Testis (tissue), 3 donors: ENCODE measurements around the gene EPHA6. TPM values are rescaled to one million over a fixed set of nuclear protein-coding genes. Genes with fewer than 3 reads are reported as not detected.
A peak's percentile ranks its signal among the peaks of the same experiment; 100 is the strongest.

Experiments used
- DNase-seq: peaks from one replicate; pipeline ENCODE4 v3.0.0-alpha.2; 2019
- H3K27ac ChIP-seq, 2 donors: fragments of 200-600 bp; sonication (generic); one replicate each; pipeline ENCODE4 v1.5.1; 2019
- H3K27me3 ChIP-seq: fragments of 200-600 bp; sonication (generic); one replicate; pipeline ENCODE4 v1.5.1; 2019
- H3K36me3 ChIP-seq: fragments of 200-600 bp; sonication (generic); one replicate; pipeline ENCODE4 v1.5.1; 2017; ENCODE audit warnings: low read depth; ENCODE audit errors: missing control alignments
- H3K4me1 ChIP-seq: fragments of 200-600 bp; sonication (generic); one replicate; pipeline ENCODE4 v1.5.1; 2019
- H3K4me3 ChIP-seq, 2 donors: fragments of 200-600 bp; sonication (generic); one replicate each; pipeline ENCODE4 v1.5.1; 2017 to 2019
- H3K9me3 ChIP-seq: fragments of 200-600 bp; sonication (generic); one replicate; pipeline ENCODE4 v1.5.1; 2017
- POLR2A ChIP-seq: fragments of 450-650 bp; IDR thresholded peaks from one replicate; pipeline ENCODE4 v1.6.1; 2017; ENCODE audit warnings: antibody characterized with exemption, mild to moderate bottlenecking, moderate library complexity
- WGBS, 2 donors: methylation state at CpG; one replicate each; pipeline ENCODE4 v1.1.5; 2018; 5-methylcytosine and 5-hydroxymethylcytosine counted together
- intact Hi-C: fragments of 100-400 bp; cut with DNase I; formaldehyde crosslinking; loops from one replicate; pipeline ENCODE4 v1.15.1; 2023; ENCODE audit warnings: low total_unique reads
- polyA plus RNA-seq: library from polyadenylated mRNA; stranded (reverse); fragments of 350-450 nt; fragmentation: Illumina TruSeq; extraction: RNeasy Lipid Tissue Mini Kit (QIAGEN cat#74804); gene quantifications from one replicate; pipeline ENCODE4 v1.2.3, GENCODE V29; 2014; ENCODE audit warnings: low read depth, low replicate concordance; ENCODE audit not compliant: insufficient read depth
- total RNA-seq, 2 donors: library from RNA; depleted of rRNA; stranded (reverse); fragments of >200 nt; gene quantifications; one replicate each; pipeline ENCODE4 v1.2.3, GENCODE V29; 2016
- TF ChIP-seq, protein P1 (sequence below), 3 experiments: fragments of 450-650 bp in 2 of 3; fragments of 200-600 bp in 1 of 3; sonication (generic) in 1 of 3; IDR thresholded peaks; one replicate each; pipeline ENCODE4 v1.5.1; 2016 to 2019; ENCODE audit warnings: antibody characterized with exemption in 3 of 3, mild to moderate bottlenecking in 2 of 3, moderate library complexity in 1 of 3

EPHA6 gene
- total and polyA plus RNA-seq, 3 donors from 2014 or later: 9.8 to 33.0 (median 21.2) TPM

DNA sequence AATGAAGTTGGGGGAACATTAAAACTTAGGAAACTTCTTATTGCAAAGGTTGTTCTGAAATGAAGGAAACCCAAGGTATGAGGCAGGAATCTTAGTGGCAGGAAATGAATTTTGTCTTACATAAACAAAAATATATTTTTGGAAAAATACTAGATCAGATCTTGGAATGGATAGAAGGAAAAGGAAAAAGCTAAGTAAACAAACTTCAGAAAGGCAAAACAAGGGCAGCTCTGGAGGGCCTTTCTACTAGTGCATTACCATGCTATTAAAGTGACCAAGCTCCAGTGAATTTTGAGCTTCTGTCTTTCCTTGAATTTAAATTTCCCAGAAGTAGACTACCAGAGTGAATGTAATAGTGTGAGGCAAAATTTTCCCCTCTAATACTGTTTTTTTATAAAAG is 963.8 kb downstream of the EPHA6 start:
- H3K27ac ChIP-seq: no peak overlapping the region

DNA sequence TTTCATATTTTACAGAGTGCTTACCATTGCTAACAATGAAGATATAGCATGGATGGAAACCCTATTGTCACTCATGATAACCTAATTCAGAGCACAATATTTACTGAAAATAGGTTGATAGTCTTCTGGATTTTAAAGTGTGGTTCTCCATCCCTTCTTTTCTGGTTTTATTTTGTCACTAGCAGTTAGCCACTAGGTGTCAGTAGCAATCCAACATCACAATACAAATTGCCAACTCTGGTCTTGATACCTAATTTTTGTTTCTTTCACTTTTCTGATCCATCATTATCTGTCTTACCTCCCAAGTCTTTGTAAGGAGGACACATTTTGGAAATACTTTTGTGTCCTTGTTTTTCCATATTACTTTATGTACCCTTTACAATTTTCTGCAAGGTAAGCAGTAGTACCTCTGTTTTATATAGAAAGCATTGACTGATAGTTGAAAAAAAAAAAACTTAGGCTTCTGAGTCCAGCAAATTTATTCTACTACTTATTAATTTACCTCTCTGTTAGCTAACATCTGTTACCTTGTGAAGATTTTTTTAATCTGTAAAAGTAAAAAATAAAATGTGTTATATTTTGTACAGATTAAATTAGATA is 979.1 kb downstream of the EPHA6 start:
- intact Hi-C loops: no loop called here
- Histone ChIP-seq H3K4me3 (no peak overlapping the region), H3K9me3 (no peaks in the 10 kb centered on the region), H3K4me1 (no peaks in the 10 kb centered on the region), H3K27me3 (no peaks in the 10 kb centered on the region), H3K27ac (no peak overlapping the region), H3K36me3 (no peaks in the 10 kb centered on the region)
- no peak for TF ChIP-seq POLR2A
- TF ChIP-seq, protein P1, sequence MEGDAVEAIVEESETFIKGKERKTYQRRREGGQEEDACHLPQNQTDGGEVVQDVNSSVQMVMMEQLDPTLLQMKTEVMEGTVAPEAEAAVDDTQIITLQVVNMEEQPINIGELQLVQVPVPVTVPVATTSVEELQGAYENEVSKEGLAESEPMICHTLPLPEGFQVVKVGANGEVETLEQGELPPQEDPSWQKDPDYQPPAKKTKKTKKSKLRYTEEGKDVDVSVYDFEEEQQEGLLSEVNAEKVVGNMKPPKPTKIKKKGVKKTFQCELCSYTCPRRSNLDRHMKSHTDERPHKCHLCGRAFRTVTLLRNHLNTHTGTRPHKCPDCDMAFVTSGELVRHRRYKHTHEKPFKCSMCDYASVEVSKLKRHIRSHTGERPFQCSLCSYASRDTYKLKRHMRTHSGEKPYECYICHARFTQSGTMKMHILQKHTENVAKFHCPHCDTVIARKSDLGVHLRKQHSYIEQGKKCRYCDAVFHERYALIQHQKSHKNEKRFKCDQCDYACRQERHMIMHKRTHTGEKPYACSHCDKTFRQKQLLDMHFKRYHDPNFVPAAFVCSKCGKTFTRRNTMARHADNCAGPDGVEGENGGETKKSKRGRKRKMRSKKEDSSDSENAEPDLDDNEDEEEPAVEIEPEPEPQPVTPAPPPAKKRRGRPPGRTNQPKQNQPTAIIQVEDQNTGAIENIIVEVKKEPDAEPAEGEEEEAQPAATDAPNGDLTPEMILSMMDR (IDR thresholded peaks at IDR 0.05): peak; percentile 48 to 77 (median 74)
- no peak for DNase-seq

More for the DNA sequence above, 963.8 kb downstream of the EPHA6 start:
- no peaks in the 10 kb centered on the region for H3K36me3 ChIP-seq
- H3K4me3 ChIP-seq: no peak overlapping the region
- no peaks in the 10 kb centered on the region for H3K4me1 ChIP-seq
- H3K9me3 ChIP-seq: no peaks in the 10 kb centered on the region
- no peaks in the 10 kb centered on the region for H3K27me3 ChIP-seq
- DNase-seq: no peak
- intact Hi-C loops: no loop called here
- no peak for TF ChIP-seq POLR2A
- TF ChIP-seq, protein P1 (IDR thresholded peaks at IDR 0.05): no peak

DNA sequence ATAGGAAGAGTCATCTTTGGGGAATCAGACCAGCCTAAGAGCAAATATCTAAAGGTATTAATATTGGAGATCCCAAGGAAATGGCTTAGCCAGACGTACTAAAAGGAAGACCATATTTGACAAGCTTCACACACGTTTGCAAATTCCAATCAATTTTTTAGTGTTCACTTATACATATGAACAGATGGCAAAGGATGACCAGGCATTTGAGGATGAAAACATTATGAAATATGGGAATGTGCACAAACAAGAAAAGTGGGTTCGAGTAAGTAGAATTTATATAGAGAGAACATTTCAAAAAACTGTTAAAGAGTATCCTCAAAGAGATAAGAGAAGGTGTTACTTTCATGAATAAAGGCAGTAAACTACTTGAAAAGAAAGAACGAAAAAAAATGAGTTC is 981.6 kb downstream of the EPHA6 start:
- Histone ChIP-seq H3K27ac (no peak overlapping the region), H3K4me1 (no peaks in the 10 kb centered on the region), H3K27me3 (no peaks in the 10 kb centered on the region), H3K9me3 (no peaks in the 10 kb centered on the region), H3K4me3 (no peak overlapping the region), H3K36me3 (no peaks in the 10 kb centered on the region)
- WGBS, 2 donors: 88 to 89% methylated on average over 4 of the region's 4 CpGs
- intact Hi-C loops: loop anchor here (5.0 kb wide), 1 partner anchor 221 kb away; no protein-coding TSS in a partner anchor
- no peak for TF ChIP-seq POLR2A
- TF ChIP-seq, protein P1 (IDR thresholded peaks at IDR 0.05): no peak
- no peak for DNase-seq
